Right lobe of liver (tissue), 6 donors: ENCODE measurements around the gene STXBP4. TPM values are rescaled to one million over a fixed set of nuclear protein-coding genes. Genes with fewer than 3 reads are reported as not detected.

Source experiments
- ATAC-seq, 4 donors: fragments of 200-7000 bp; cut with Tn5 transposase; one replicate each; pipeline ENCODE4 v1.9.1; 2020; ENCODE audit warnings: mild to moderate bottlenecking in 4 of 4, moderate library complexity in 4 of 4
- DNase-seq, 3 donors: peaks; one replicate each; pipeline ENCODE4 v3.0.0-alpha.2; 2020
- H3K27ac ChIP-seq, 3 donors: fragments of 200-600 bp; one replicate each; pipeline ENCODE4 v1.8.0; 2022
- H3K27me3 ChIP-seq, 2 donors: fragments of 200-600 bp; one replicate each; pipeline ENCODE4 v1.8.0; 2022
- H3K36me3 ChIP-seq, 4 donors: fragments of 200-600 bp; sonication (generic) in 1 of 4; one replicate each; pipeline versions ENCODE4 v1.5.1 to v1.8.0; 2017 to 2022; ENCODE audit warnings: control low read depth in 1 of 4
- H3K4me1 ChIP-seq, 4 donors: fragments of 200-600 bp; sonication (generic) in 1 of 4; one replicate each; pipeline versions ENCODE4 v1.5.1 to v1.8.0; 2017 to 2022; ENCODE audit warnings: control low read depth in 1 of 4
- H3K4me3 ChIP-seq, 3 donors: fragments of 200-600 bp; one replicate each; pipeline ENCODE4 v1.8.0; 2022
- H3K9me3 ChIP-seq, 4 donors: fragments of 200-600 bp; sonication (generic) in 1 of 4; one replicate each; pipeline versions ENCODE4 v1.5.1 to v1.8.0; 2017 to 2022; ENCODE audit warnings: control low read depth in 1 of 4
- CTCF ChIP-seq, 4 donors: fragments of 200-600 bp in 3 of 4; fragments of 450-650 bp in 1 of 4; IDR thresholded peaks; one replicate each; pipeline versions ENCODE4 v1.5.1 to v1.8.0; 2016 to 2022; ENCODE audit warnings: antibody characterized with exemption in 4 of 4, mild to moderate bottlenecking in 2 of 4
- POLR2A ChIP-seq: fragments of 450-650 bp; IDR thresholded peaks from one replicate; pipeline ENCODE4 v1.6.1; 2017; ENCODE audit warnings: antibody characterized with exemption, mild to moderate bottlenecking
- WGBS: methylation state at CpG from one replicate; pipeline ENCODE4 v1.1.6; 2018; ENCODE audit warnings: low coverage, low lambda C conversion rate; ENCODE audit not compliant: insufficient coverage; ENCODE audit errors: missing lambda C conversion rate; 5-methylcytosine and 5-hydroxymethylcytosine counted together
- intact Hi-C, 2 donors: fragments of 100-400 bp; cut with DNase I; formaldehyde crosslinking; loops; one replicate each; pipeline versions ENCODE4 v1.11.2 to v1.14.1; 2022
- total RNA-seq, 6 experiments: library from RNA; depleted of rRNA in 2 of 6; stranded (reverse); fragments of >200 nt in 2 of 6; fragmentation: NEBNext Ultra II Directional in 3 of 6; extraction: Animal tissue kit (Norgen Biotek cat#: 25700) in 3 of 6; gene quantifications; one replicate each; pipeline versions ENCODE4 v1.1.0 to v1.2.4, GENCODE V29; 2016 to 2023
- donor health status: DM: no; HTN: yes; CAD: no.
- donor health status: DM: no; HTN: no; CAD: no.
- donor health status: DM: no; HTN: no; CAD: no.
- donor health status: DM: no; HTN: yes; CAD: no.
- donor health status: DM: no; HTN: yes; CAD: no.

The STXBP4 gene
- total RNA-seq, 6 experiments from 2014 or later = 2.2 to 14.8 (median 3.7) TPM

- H3K9me3 ChIP-seq = no peaks in the 10 kb centered on the region
- no peak overlapping the region for H3K27ac ChIP-seq
- H3K36me3 ChIP-seq = no peaks in the 10 kb centered on the region
- ATAC-seq (peak; percentile 45 to 64 (median 58)), DNase-seq (no peak)
- H3K4me3 ChIP-seq = no peak overlapping the region
- H3K4me1 ChIP-seq = peaks cover 0 to 24% (median 0%) of the 10 kb centered on the region in 4 donors
- no peak for TF ChIP-seq POLR2A
- no peak for TF ChIP-seq CTCF (IDR thresholded peaks at IDR 0.05)
- H3K27me3 ChIP-seq = no peaks in the 10 kb centered on the region
- 55% methylated on average over 2 of the region's 2 CpGs for WGBS
- intact Hi-C loops = no loop called here
These were observed 188.6 kb downstream of the STXBP4 start for GRCh38 chr17:55157165-55157564.

- Histone ChIP-seq H3K4me3 (no peak overlapping the region), H3K4me1 (peaks cover 0 to 24% (median 0%) of the 10 kb centered on the region in 4 donors), H3K27me3 (no peaks in the 10 kb centered on the region), H3K9me3 (no peaks in the 10 kb centered on the region), H3K36me3 (no peaks in the 10 kb centered on the region), H3K27ac (no peak overlapping the region)
- 97% methylated on average over 2 of the region's 2 CpGs for WGBS
- no peak for TF ChIP-seq POLR2A
- no peak for TF ChIP-seq CTCF (IDR thresholded peaks at IDR 0.05)
- no peak for DNase-seq
- intact Hi-C loops = no loop called here
- no peak for ATAC-seq
These were observed 189.9 kb downstream of the STXBP4 start for GRCh38 chr17:55158439-55158838.

- Histone ChIP-seq H3K4me1 (peaks cover 0 to 24% (median 0%) of the 10 kb centered on the region in 4 donors), H3K27ac (no peak overlapping the region), H3K27me3 (no peaks in the 10 kb centered on the region), H3K4me3 (no peak overlapping the region), H3K36me3 (no peaks in the 10 kb centered on the region), H3K9me3 (no peaks in the 10 kb centered on the region)
- ATAC-seq = no peak
- no peak for DNase-seq
- intact Hi-C loops = no loop called here
- WGBS = 74% methylated on average over 2 of the region's 2 CpGs
- TF ChIP-seq CTCF (IDR thresholded peaks at IDR 0.05) (no peak), POLR2A (no peak)
These were observed 190.7 kb downstream of the STXBP4 start for GRCh38 chr17:55159251-55159650.

GRCh38 chr17:55160501-55160900 lies 191.9 kb downstream of the STXBP4 start:
- H3K9me3 ChIP-seq = no peaks in the 10 kb centered on the region
- no peak for ATAC-seq
- WGBS = 84% methylated on average over 4 of the region's 7 CpGs

More at GRCh38 chr17:55160501-55160900, 191.9 kb downstream of the STXBP4 start:
- Histone ChIP-seq H3K4me1 (peaks cover 0 to 17% (median 0%) of the 10 kb centered on the region in 4 donors), H3K27ac (no peak overlapping the region), H3K27me3 (no peaks in the 10 kb centered on the region), H3K36me3 (no peaks in the 10 kb centered on the region), H3K4me3 (no peak overlapping the region)
- TF ChIP-seq CTCF (IDR thresholded peaks at IDR 0.05) (no peak), POLR2A (no peak)
- no peak for DNase-seq
- intact Hi-C loops = no loop called here
